Activated T-helper 1 cell treated with anti-CD3 and anti-CD28 coated beads, Interleukin-12 subunit alpha, Interleukin-12 subunit beta, Interleukin-2, Interleukin-4 antibody, amounts not matched to agents 30 ng/mL and 10 ng/mL and 1 ng/mL, durations not matched to agents 14 hours and 24 hours and 36 hours (primary cell): ENCODE measurements around the gene PDK3. TPM values are rescaled to one million over a fixed set of nuclear protein-coding genes. Genes with fewer than 3 reads are reported as not detected.

ENCODE experiments used
- DNase-seq: peaks from one replicate; pipeline ENCODE4 v3.0.0; 2021; ENCODE audit warnings: low spot score
- H3K27ac Mint-ChIP-seq: one replicate; pipeline ENCODE4 v1.8.0; 2021; ENCODE audit warnings: mild to moderate bottlenecking, mixed read lengths
- H3K27me3 Mint-ChIP-seq: one replicate; pipeline ENCODE4 v1.8.0; 2022; ENCODE audit warnings: mild to moderate bottlenecking, moderate library complexity, mixed read lengths; ENCODE audit not compliant: insufficient read depth
- H3K36me3 Mint-ChIP-seq: one replicate; pipeline ENCODE4 v1.8.0; 2021; ENCODE audit warnings: low read depth, mixed read lengths
- H3K4me1 Mint-ChIP-seq: one replicate; pipeline ENCODE4 v1.8.0; 2021; ENCODE audit warnings: low read depth, mixed read lengths
- H3K4me3 Mint-ChIP-seq: one replicate; pipeline ENCODE4 v1.8.0; 2021; ENCODE audit warnings: mild to moderate bottlenecking, moderate library complexity, mixed read lengths
- H3K9me3 Mint-ChIP-seq: one replicate; pipeline ENCODE4 v1.8.0; 2021; ENCODE audit warnings: mixed read lengths
- intact Hi-C: fragments of 100-400 bp; cut with micrococcal nuclease; formaldehyde crosslinking; loops from one replicate; pipeline ENCODE4 v1.15.1; 2024
- total RNA-seq: library from RNA; stranded (reverse); gene quantifications from 2 replicates; pipeline ENCODE4 v1.2.3, GENCODE V29; 2022

The PDK3 gene
- total RNA-seq, 1 donor from 2014 or later, result 24.1 TPM

GRCh38 chrX:24575496-24575895 is 110.4 kb downstream of the PDK3 start:
- no peak for DNase-seq
- H3K4me1 Mint-ChIP-seq, result peaks cover 9% of the 10 kb centered on the region

DNA sequence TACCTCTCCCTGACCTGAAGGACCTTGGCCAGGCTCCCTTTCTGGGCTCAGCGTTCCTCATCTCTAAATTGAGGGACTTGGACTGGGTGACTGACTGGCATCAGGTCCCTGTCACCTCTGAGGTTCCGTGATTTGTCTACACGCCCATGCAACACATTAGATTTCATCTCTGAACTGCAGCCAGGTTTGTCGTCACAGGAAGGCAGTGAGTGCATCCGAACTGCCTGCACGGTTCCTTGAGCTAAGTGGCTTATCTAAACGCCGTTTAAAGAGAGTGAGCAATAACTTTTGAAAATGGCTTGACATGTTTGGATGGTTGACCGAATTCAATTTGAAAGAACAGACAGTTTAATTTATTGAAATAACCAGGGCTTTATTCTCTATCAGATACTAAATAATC is 112.0 kb downstream of the PDK3 start:
- intact Hi-C loops, result no loop called here
- H3K9me3 Mint-ChIP-seq, result no peaks in the 10 kb centered on the region
- no peak overlapping the region for H3K4me3 Mint-ChIP-seq
- peaks cover 6% of the 10 kb centered on the region for H3K27me3 Mint-ChIP-seq
- H3K36me3 Mint-ChIP-seq, result no peaks in the 10 kb centered on the region
- H3K27ac Mint-ChIP-seq, result no peak overlapping the region
- DNase-seq, result no peak
- H3K4me1 Mint-ChIP-seq, result peaks cover 9% of the 10 kb centered on the region

More at GRCh38 chrX:24575496-24575895, 110.4 kb downstream of the PDK3 start:
- Mint-ChIP-seq H3K36me3 (no peaks in the 10 kb centered on the region), H3K4me3 (no peak overlapping the region), H3K27ac (no peak overlapping the region), H3K9me3 (no peaks in the 10 kb centered on the region), H3K27me3 (peaks cover 1% of the 10 kb centered on the region)
- intact Hi-C loops, result no loop called here

Other genes with a start within 250 kb of the PDK3 start
- not detected in 2 replicates for gene SUPT20HL2, start 151.2 kb upstream of the PDK3 start, total RNA-seq
- 0.07 TPM in 1 of 2 replicates, not detected in the other for gene SUPT20HL1, start 104.6 kb upstream of the PDK3 start, total RNA-seq
- gene PCYT1B, start 182.1 kb downstream of the PDK3 start, total RNA-seq, result 0.10 TPM in 1 of 2 replicates, not detected in the other
- gene POLA1, start 228.6 kb downstream of the PDK3 start, total RNA-seq, result 38.2 and 38.3 TPM in 2 replicates